GM12878 (cell line): ENCODE measurements around the gene PIP5K1A. TPM values are rescaled to one million over a fixed set of nuclear protein-coding genes. Genes with fewer than 3 reads are reported as not detected.

Experiments used
- ATAC-seq: fragments of 200-7000 bp; cut with Tn5 transposase; 3 replicates; pipeline ENCODE4 v1.9.1; 2020; ENCODE audit warnings: mild to moderate bottlenecking, moderate library complexity
- BruUV-seq: library from RNA; stranded (reverse); fragments of 400-500 nt; replicated peaks from 2 replicates; lab custom pipeline; 2021; lab: Mats Ljungman, UMichigan
- CTCF ChIA-PET: fragments of 300-600 bp; sonication (Branson Sonifier 250); formaldehyde crosslinking; extraction: SDS; loops from one replicate; lab custom pipeline; 2021; ENCODE audit warnings: inconsistent platforms; lab: Yijun Ruan, JAX
- POLR2A ChIA-PET: fragments of 350-600 bp; formaldehyde crosslinking; extraction: SDS; loops from one replicate; lab custom pipeline; 2021; ENCODE audit warnings: inconsistent platforms; lab: Charles Lee
- RAD21 ChIA-PET: fragments of 300-600 bp; sonication (Branson Sonifier 250); formaldehyde crosslinking; loops from one replicate; lab custom pipeline; 2023; ENCODE audit warnings: antibody characterized with exemption; ENCODE audit not compliant: unreplicated experiment; lab: Charles Lee
- SMC1A ChIA-PET: fragments of 300-600 bp; sonication (Branson Sonifier 250); formaldehyde crosslinking; loops from one replicate; lab custom pipeline; 2023; ENCODE audit not compliant: unreplicated experiment, uncharacterized antibody; lab: Charles Lee
- DNase-seq: peaks from one replicate; pipeline ENCODE4 v3.0.0-alpha.2; 2011; ENCODE audit warnings: low read depth, low spot score
- FAIRE-seq: peaks from 3 replicates; lab custom pipeline; 2011; peaks lifted over from hg19 to GRCh38; lab: Jason Lieb, UNC
- H2AFZ ChIP-seq: 2 replicates; pipeline ENCODE4 v1.6.0; 2011; ENCODE audit warnings: low read depth, low read length, control low read depth; ENCODE audit not compliant: control insufficient read depth
- H3K27ac ChIP-seq: 2 replicates; pipeline ENCODE4 v1.5.1; 2011; ENCODE audit warnings: control low read depth; ENCODE audit not compliant: control insufficient read depth, insufficient read depth
- H3K27me3 ChIP-seq, 2 experiments: replicated peaks in 1 of 2; 2 replicates each; pipeline versions ENCODE4 v1.6.0 to v1.6.1; 2011; ENCODE audit warnings: low read length in 1 of 2; ENCODE audit not compliant: control insufficient read depth in 2 of 2, insufficient read depth in 2 of 2
- H3K36me3 ChIP-seq, 2 experiments: 2 replicates each; pipeline ENCODE4 v1.5.1; 2011; ENCODE audit warnings: low read length in 1 of 2; ENCODE audit not compliant: control insufficient read depth in 2 of 2, insufficient read depth in 2 of 2
- H3K4me1 ChIP-seq: 2 replicates; pipeline ENCODE4 v1.6.1; 2011; ENCODE audit warnings: mild to moderate bottlenecking, low read length, moderate library complexity, mixed read lengths; ENCODE audit not compliant: control insufficient read depth, insufficient read depth
- H3K4me2 ChIP-seq: 2 replicates; pipeline ENCODE4 v1.6.0; 2011; ENCODE audit warnings: control low read depth; ENCODE audit not compliant: control insufficient read depth, insufficient read depth
- H3K4me3 ChIP-seq: fragments of 200-600 bp; sonication (generic); 2 replicates; pipeline ENCODE4 v1.5.1; 2016
- H3K79me2 ChIP-seq: 2 replicates; pipeline ENCODE4 v1.6.0; 2011; ENCODE audit warnings: low read length; ENCODE audit not compliant: control insufficient read depth, insufficient read depth
- H3K9ac ChIP-seq: 2 replicates; pipeline ENCODE4 v1.8.0; 2011; ENCODE audit warnings: low read length, control low read depth, mixed read lengths; ENCODE audit not compliant: control insufficient read depth, insufficient read depth
- H3K9me3 ChIP-seq: replicated peaks from 3 replicates; pipeline ENCODE4 v1.5.1; 2011; ENCODE audit warnings: mild to moderate bottlenecking, low read length; ENCODE audit not compliant: control insufficient read depth, insufficient read depth
- H4K20me1 ChIP-seq: 2 replicates; pipeline ENCODE4 v1.6.0; 2011; ENCODE audit not compliant: control insufficient read depth, insufficient read depth
- ATF3 ChIP-seq: IDR thresholded peaks from 2 replicates; pipeline ENCODE4 v1.6.1; 2011; ENCODE audit warnings: low read depth, mild to moderate bottlenecking, low read length, moderate library complexity, borderline replicate concordance; ENCODE audit errors: extremely low read depth
- BCL3 ChIP-seq: IDR thresholded peaks from 2 replicates; pipeline ENCODE4 v1.6.1; 2011; ENCODE audit warnings: borderline replicate concordance, low read depth, mild to moderate bottlenecking, moderate library complexity, low read length; ENCODE audit not compliant: insufficient read depth, poor library complexity, severe bottlenecking
- CBFB ChIP-seq: IDR thresholded peaks from 2 replicates; pipeline ENCODE4 v1.6.1; 2016; ENCODE audit warnings: antibody characterized with exemption, low read depth
- E2F4 ChIP-seq: IDR thresholded peaks from 2 replicates; pipeline ENCODE4 v1.6.1; 2012; ENCODE audit warnings: low read depth, low read length, improper control_type of control experiment
- E2F8 ChIP-seq: fragments of 450-650 bp; IDR thresholded peaks from 2 replicates; pipeline ENCODE4 v1.6.1; 2018; ENCODE audit warnings: mild to moderate bottlenecking, low read depth, moderate library complexity; ENCODE audit not compliant: partially characterized antibody
- GATAD2B ChIP-seq: fragments of 450-650 bp; conservative IDR thresholded peaks from 2 replicates; pipeline ENCODE4 v1.6.1; 2017; ENCODE audit warnings: low read depth, mild to moderate bottlenecking, moderate library complexity
- HDAC6 ChIP-seq: fragments of 200-600 bp; sonication (generic); IDR thresholded peaks from one replicate; pipeline ENCODE4 v1.8.0; 2017; ENCODE audit warnings: antibody characterized with exemption; ENCODE audit not compliant: unreplicated experiment
- HDGF ChIP-seq: fragments of 450-650 bp; IDR thresholded peaks from 2 replicates; pipeline ENCODE4 v1.6.1; 2016; ENCODE audit warnings: antibody characterized with exemption
- MXI1 ChIP-seq: fragments of 150-350 bp; IDR thresholded peaks from 2 replicates; pipeline ENCODE4 v1.6.1; 2011; ENCODE audit warnings: low read depth, mild to moderate bottlenecking, inconsistent platforms, low read length, improper control_type of control experiment
- NFIC ChIP-seq: IDR thresholded peaks from 2 replicates; pipeline ENCODE4 v1.6.1; 2012; ENCODE audit warnings: low read depth, mild to moderate bottlenecking, inconsistent platforms, low read length, moderate library complexity
- PML ChIP-seq: IDR thresholded peaks from 2 replicates; pipeline ENCODE4 v1.6.1; 2012; ENCODE audit warnings: low read length, inconsistent platforms
- RELB ChIP-seq: fragments of 450-650 bp; IDR thresholded peaks from 2 replicates; pipeline ENCODE4 v1.6.1; 2017; ENCODE audit warnings: low read depth, mild to moderate bottlenecking, moderate library complexity
- STAT1 ChIP-seq: fragments of 450-650 bp; conservative IDR thresholded peaks from 2 replicates; pipeline ENCODE4 v1.6.1; 2014; ENCODE audit warnings: antibody characterized with exemption, mild to moderate bottlenecking
- SUPT20H ChIP-seq: IDR thresholded peaks from 2 replicates; pipeline ENCODE4 v1.6.1; 2011; ENCODE audit warnings: low read depth, mild to moderate bottlenecking, low read length, moderate library complexity, borderline replicate concordance; ENCODE audit not compliant: control insufficient read depth
- WGBS: methylation state at CpG from one replicate; pipeline ENCODE4 v1.1.6; 2016; ENCODE audit warnings: low lambda C conversion rate; ENCODE audit not compliant: insufficient replicate concordance, insufficient coverage; ENCODE audit errors: missing lambda C conversion rate; 5-methylcytosine and 5-hydroxymethylcytosine counted together
- in situ Hi-C: fragments of 300-500 bp; cut with MboI; formaldehyde crosslinking; loops from 9 replicates; pipeline ENCODE4 v1.14.3; 2018; ENCODE audit warnings: mixed read lengths
- intact Hi-C: fragments of 100-400 bp; cut with micrococcal nuclease; formaldehyde crosslinking; loops from one replicate; pipeline ENCODE4 v1.14.2; 2022; ENCODE audit not compliant: unreplicated experiment
- polyA plus RNA-seq, 11 experiments: library from polyadenylated mRNA; depleted of rRNA in 4 of 11; unstranded in 6 of 11; stranded (reverse) in 5 of 11; fragments of >200 nt; fragmentation: Nextera tagmentation in 4 of 11; fragmentation: Illumina TruSeq in 1 of 11; extraction: Ambion mirVana in 4 of 11; extraction: Trizol in 1 of 11; gene quantifications; 1 replicate in 1 of 11; 2 replicates in 10 of 11; pipeline versions ENCODE4 v1.2.1 to v1.2.3, GENCODE V29; 2011 to 2016; ENCODE audit warnings: inconsistent platforms in 2 of 11, missing spikeins in 2 of 11, low read depth in 1 of 11
- total RNA-seq, 4 experiments: library from RNA; depleted of rRNA in 3 of 4; stranded (reverse); fragments of >200 nt in 3 of 4; fragmentation: Illumina TruSeq in 1 of 4; extraction: Trizol in 1 of 4; gene quantifications; 2 replicates each; pipeline versions ENCODE4 v1.2.1 to v1.2.3, GENCODE V29; 2013 to 2021

Gene PIP5K1A
- total and polyA plus RNA-seq, 10 of the 15 experiments (the other 5 are each of a cell fraction or from before 2014, with no cell fraction given), result 4.5 to 114 (median 51.5) TPM

- FAIRE-seq, result no peak
- ChIA-PET CTCF (interaction anchor here (0.8 kb wide), 1 partner anchor 166 kb away, joined by 3 read pairs; no protein-coding TSS in a partner anchor), RAD21 (no interaction called here)
- no peak for TF ChIP-seq STAT1
- TF ChIP-seq HDGF, result no peak
- no peak for TF ChIP-seq PML
- no peak for TF ChIP-seq E2F8
- TF ChIP-seq CBFB, result no peak
- no peak for TF ChIP-seq SUPT20H
- no peak for TF ChIP-seq GATAD2B
- no peak for TF ChIP-seq BCL3
- TF ChIP-seq E2F4, result no peak
- TF ChIP-seq ATF3, result no peak
- no peak for TF ChIP-seq HDAC6
- no peak for TF ChIP-seq NFIC
- no peak for TF ChIP-seq RELB
- TF ChIP-seq MXI1, result no peak
These were observed 67.3 kb downstream of the PIP5K1A start for GRCh38 chr1:151265446-151266236.

More at GRCh38 chr1:151265446-151266236, 67.3 kb downstream of the PIP5K1A start:
- no peaks in the 10 kb centered on the region for H3K4me1 ChIP-seq
- ChIA-PET SMC1A (no interaction called here), POLR2A (interaction anchor here (0.5 kb wide), 2 partner anchors 177 to 217 kb away, joined by 4 to 5 read pairs; no protein-coding TSS in a partner anchor)
- H3K9me3 ChIP-seq, result no peaks in the 10 kb centered on the region
- DNase-seq, result no peak
- in situ Hi-C loops (no loop called here), intact Hi-C loops (no loop called here)
- no peak overlapping the region for H3K9ac ChIP-seq
- no peak for ATAC-seq
- H4K20me1 ChIP-seq, result no peaks in the 10 kb centered on the region
- H2AFZ ChIP-seq, result no peak overlapping the region
- no peak overlapping the region for H3K27ac ChIP-seq
- H3K79me2 ChIP-seq, result no peaks in the 10 kb centered on the region; the same call in 1 of the 2 replicates
- H3K4me3 ChIP-seq, result no peak overlapping the region
- BruUV-seq, result TSS peak; percentile 55
- WGBS, result 88% methylated on average over 14 of the region's 14 CpGs
- H3K27me3 ChIP-seq, result no peaks in the 10 kb centered on the region
- no peak overlapping the region for H3K4me2 ChIP-seq
- H3K36me3 ChIP-seq, result peaks cover 9 to 19% of the 10 kb centered on the region in 2 experiments
